Cardiac muscle cell (in vitro differentiated cells and primary cell): ENCODE data around the gene KRTAP24-1. TPM values are rescaled to one million over a fixed set of nuclear protein-coding genes. Genes with fewer than 3 reads are reported as not detected.

Experiments used
- DNase-seq, 2 donors: peaks; one replicate each; pipeline versions ENCODE4 v3.0.0 to v3.0.0-alpha.2; 2010 to 2017; ENCODE audit warnings: low read depth in 1 of 2, low spot score in 1 of 2
- H3K27ac ChIP-seq: fragments of 200-600 bp; sonication (generic); 2 replicates; pipeline ENCODE4 v1.5.1; 2016
- H3K27me3 ChIP-seq: fragments of 200-600 bp; sonication (generic); 2 replicates; pipeline ENCODE4 v1.6.0; 2016; ENCODE audit warnings: control low read depth
- H3K36me3 ChIP-seq: fragments of 200-600 bp; sonication (generic); 2 replicates; pipeline ENCODE4 v1.5.1; 2016; ENCODE audit warnings: control low read depth
- H3K4me1 ChIP-seq: fragments of 200-600 bp; sonication (generic); 2 replicates; pipeline ENCODE4 v1.8.1; 2017; ENCODE audit warnings: low read depth, mild to moderate bottlenecking, mixed run types
- H3K4me3 ChIP-seq: fragments of 200-600 bp; sonication (generic); 2 replicates; pipeline ENCODE4 v1.5.1; 2016; ENCODE audit warnings: mild to moderate bottlenecking
- H3K9me3 ChIP-seq: fragments of 200-600 bp; sonication (generic); 2 replicates; pipeline ENCODE4 v1.5.1; 2017; ENCODE audit warnings: low read depth, mild to moderate bottlenecking, control low read depth
- polyA plus RNA-seq: library from polyadenylated mRNA; unstranded; fragments of >200 nt; fragmentation: Nextera tagmentation; extraction: Ambion mirVana; gene quantifications from 2 replicates; pipeline ENCODE4 v1.2.1, GENCODE V29; 2016
- total RNA-seq: library from RNA; depleted of rRNA; stranded (reverse); fragments of >200 nt; gene quantifications from 2 replicates; pipeline ENCODE4 v1.2.3, GENCODE V29; 2016
- TF ChIP-seq, protein P1 (sequence below): IDR thresholded peaks from 2 replicates; pipeline ENCODE4 v1.5.1; 2012; ENCODE audit warnings: low read depth, mild to moderate bottlenecking, low read length

The KRTAP24-1 gene
- not detected in 2 replicates for total RNA-seq
- not detected in 2 replicates for polyA plus RNA-seq

DNA sequence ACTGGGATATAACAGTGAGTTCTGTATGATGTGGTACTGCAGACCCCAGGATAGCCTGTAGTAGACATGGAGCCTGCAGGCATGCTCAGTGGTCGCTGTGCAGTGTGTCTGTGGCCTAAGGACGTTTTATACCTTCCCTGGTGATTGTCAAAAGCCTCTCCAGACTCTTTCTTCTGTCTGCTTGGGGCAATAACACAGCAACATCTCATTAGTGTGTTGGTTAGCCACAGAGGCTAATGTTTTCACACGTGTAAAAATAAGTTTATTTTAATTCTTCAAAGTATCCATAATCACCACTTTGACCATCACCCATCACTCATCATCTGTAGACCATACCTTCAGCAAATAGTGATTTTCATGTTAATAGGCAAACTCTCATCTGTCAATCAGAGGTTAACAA is at the start of gene KRTAP24-1:
KRTAP24-1 (minus strand) TSS at position 101 of the 400 bp plus-strand sequence; CDS start at position 83, 18 bp downstream.
- TF ChIP-seq, protein P1, sequence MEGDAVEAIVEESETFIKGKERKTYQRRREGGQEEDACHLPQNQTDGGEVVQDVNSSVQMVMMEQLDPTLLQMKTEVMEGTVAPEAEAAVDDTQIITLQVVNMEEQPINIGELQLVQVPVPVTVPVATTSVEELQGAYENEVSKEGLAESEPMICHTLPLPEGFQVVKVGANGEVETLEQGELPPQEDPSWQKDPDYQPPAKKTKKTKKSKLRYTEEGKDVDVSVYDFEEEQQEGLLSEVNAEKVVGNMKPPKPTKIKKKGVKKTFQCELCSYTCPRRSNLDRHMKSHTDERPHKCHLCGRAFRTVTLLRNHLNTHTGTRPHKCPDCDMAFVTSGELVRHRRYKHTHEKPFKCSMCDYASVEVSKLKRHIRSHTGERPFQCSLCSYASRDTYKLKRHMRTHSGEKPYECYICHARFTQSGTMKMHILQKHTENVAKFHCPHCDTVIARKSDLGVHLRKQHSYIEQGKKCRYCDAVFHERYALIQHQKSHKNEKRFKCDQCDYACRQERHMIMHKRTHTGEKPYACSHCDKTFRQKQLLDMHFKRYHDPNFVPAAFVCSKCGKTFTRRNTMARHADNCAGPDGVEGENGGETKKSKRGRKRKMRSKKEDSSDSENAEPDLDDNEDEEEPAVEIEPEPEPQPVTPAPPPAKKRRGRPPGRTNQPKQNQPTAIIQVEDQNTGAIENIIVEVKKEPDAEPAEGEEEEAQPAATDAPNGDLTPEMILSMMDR = no peak
- no peak within 1 kb of the TSS for H3K27ac ChIP-seq
- no peak for DNase-seq

GRCh38 chr21:30329203-30329875 is 46.6 kb upstream of the KRTAP24-1 start:
- Histone ChIP-seq H3K4me3 (no peak overlapping the region), H3K36me3 (no peaks in the 10 kb centered on the region), H3K9me3 (no peaks in the 10 kb centered on the region), H3K27ac (no peak overlapping the region), H3K27me3 (no peaks in the 10 kb centered on the region), H3K4me1 (no peaks in the 10 kb centered on the region)
- TF ChIP-seq, protein P1 = no peak
- DNase-seq = no peak

More for the DNA sequence above, at the start of gene KRTAP24-1:
- Histone ChIP-seq H3K4me1 (no peaks in the 10 kb centered on the region), H3K9me3 (no peaks in the 10 kb centered on the region), H3K36me3 (no peaks in the 10 kb centered on the region), H3K27me3 (no peaks in the 10 kb centered on the region), H3K4me3 (no peak within 1 kb of the TSS)

GRCh38 chr21:30326390-30326789 is 43.6 kb upstream of the KRTAP24-1 start:
- no peak overlapping the region for H3K27ac ChIP-seq
- TF ChIP-seq, protein P1 = no peak
- H3K4me3 ChIP-seq = no peak overlapping the region
- H3K36me3 ChIP-seq = no peaks in the 10 kb centered on the region
- DNase-seq = no peak
- H3K4me1 ChIP-seq = no peaks in the 10 kb centered on the region
- no peaks in the 10 kb centered on the region for H3K9me3 ChIP-seq
- no peaks in the 10 kb centered on the region for H3K27me3 ChIP-seq

DNA sequence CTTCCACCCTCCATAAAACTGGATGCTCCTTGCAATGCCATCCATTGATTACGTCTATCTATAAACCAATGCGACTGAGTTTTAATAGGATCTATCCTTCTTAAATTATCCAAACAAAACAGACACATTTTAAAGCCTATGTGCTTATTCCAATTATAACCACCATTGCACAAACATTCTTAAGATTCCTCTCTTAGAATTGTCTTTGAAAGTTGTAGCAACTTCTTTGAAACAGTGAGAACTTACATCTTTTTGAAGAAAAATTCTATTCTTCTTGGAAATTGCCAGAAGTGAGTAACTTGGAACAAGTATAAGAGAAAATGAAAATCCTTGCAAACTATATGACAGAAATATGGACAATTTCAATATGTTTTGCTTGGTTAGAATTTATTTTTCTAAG is 37.5 kb upstream of the KRTAP24-1 start, which contains the start of gene KRTAP26-1:
KRTAP26-1 (minus strand) TSS at position 101 of the 400 bp plus-strand sequence. CDS start 280 bp downstream, outside the sequence.
- no peaks in the 10 kb centered on the region for H3K36me3 ChIP-seq
- H3K27ac ChIP-seq = no peak within 1 kb of the TSS
- no peak within 1 kb of the TSS for H3K4me3 ChIP-seq
- TF ChIP-seq, protein P1 = no peak
- H3K9me3 ChIP-seq = no peaks in the 10 kb centered on the region
- DNase-seq = no peak
- H3K4me1 ChIP-seq = no peaks in the 10 kb centered on the region
- no peaks in the 10 kb centered on the region for H3K27me3 ChIP-seq

GRCh38 chr21:30315701-30316100 is 33.0 kb upstream of the KRTAP24-1 start:
- Histone ChIP-seq H3K4me1 (no peaks in the 10 kb centered on the region), H3K27ac (no peak overlapping the region), H3K9me3 (no peaks in the 10 kb centered on the region), H3K27me3 (no peaks in the 10 kb centered on the region), H3K36me3 (no peaks in the 10 kb centered on the region), H3K4me3 (no peak overlapping the region)
- no peak for DNase-seq
- TF ChIP-seq, protein P1 = no peak
